Measurements from ENCODE around the gene BACH2.

Gene BACH2

GRCh38 chr6:89999154-89999553, 297.5 kb downstream of the BACH2 start:
- DNase-seq (ENCODE audit: low read depth, low spot score) = no peak

- DNase-seq (ENCODE audit: low read depth, low spot score) = no peak
These were observed 298.9 kb downstream of the BACH2 start for GRCh38 chr6:89997456-89998445.

GRCh38 chr6:89993411-89993810, 303.2 kb downstream of the BACH2 start:
- DNase-seq (ENCODE audit: low read depth, low spot score) = no peak

- no peak for DNase-seq (ENCODE audit: low read depth, low spot score)
These were observed 303.8 kb downstream of the BACH2 start for GRCh38 chr6:89992818-89993217.

- no peak for DNase-seq (ENCODE audit: low read depth, low spot score)
These were observed 306.9 kb downstream of the BACH2 start for GRCh38 chr6:89989742-89990141.

GRCh38 chr6:89987830-89988229, 308.8 kb downstream of the BACH2 start:
- no peak for DNase-seq (ENCODE audit: low read depth, low spot score)

- no peak for DNase-seq (ENCODE audit: low read depth, low spot score)
These were observed 309.5 kb downstream of the BACH2 start for GRCh38 chr6:89987140-89987539.

- no peak for DNase-seq (ENCODE audit: low read depth, low spot score)
These were observed 310.0 kb downstream of the BACH2 start for GRCh38 chr6:89986650-89987074.

- DNase-seq (ENCODE audit: low read depth, low spot score) = no peak
These were observed 310.7 kb downstream of the BACH2 start for GRCh38 chr6:89985751-89986493.

GRCh38 chr6:89984926-89985750, 311.5 kb downstream of the BACH2 start:
- no peak for DNase-seq (ENCODE audit: low read depth, low spot score)

GRCh38 chr6:89980353-89980752, 316.3 kb downstream of the BACH2 start:
- DNase-seq (ENCODE audit: low read depth, low spot score) = no peak

GRCh38 chr6:89979481-89980119, 317.0 kb downstream of the BACH2 start:
- no peak for DNase-seq (ENCODE audit: low read depth, low spot score)

GRCh38 chr6:89978749-89979145, 317.9 kb downstream of the BACH2 start:
- no peak for DNase-seq (ENCODE audit: low read depth, low spot score)

GRCh38 chr6:89977808-89978748, 318.6 kb downstream of the BACH2 start:
- no peak for DNase-seq (ENCODE audit: low read depth, low spot score)

GRCh38 chr6:89976694-89977020, 320.0 kb downstream of the BACH2 start:
- DNase-seq (ENCODE audit: low read depth, low spot score) = no peak

- no peak for DNase-seq (ENCODE audit: low read depth, low spot score)
These were observed 320.5 kb downstream of the BACH2 start for GRCh38 chr6:89975991-89976693.

- no peak for DNase-seq (ENCODE audit: low read depth, low spot score)
These were observed 321.3 kb downstream of the BACH2 start for GRCh38 chr6:89975366-89975765.

- no peak for DNase-seq (ENCODE audit: low read depth, low spot score)
These were observed 321.8 kb downstream of the BACH2 start for GRCh38 chr6:89974834-89975233.

GRCh38 chr6:89972025-89972381, 324.6 kb downstream of the BACH2 start:
- DNase-seq (ENCODE audit: low read depth, low spot score) = no peak

Measured in activated naive CD8-positive, alpha-beta T cell treated with anti-CD3 and anti-CD28 coated beads, Interleukin-2, amount 50 U/mL, for 16 hours (primary cell).